NT2/D1 (cell line): ENCODE results near the gene DENND4B.

Experiments used
- SUZ12 ChIP-seq: IDR thresholded peaks from 2 replicates; pipeline ENCODE4 v1.6.1; 2011; ENCODE audit not compliant: insufficient read length, insufficient read depth; ENCODE audit errors: extremely low read depth
- YY1 ChIP-seq: IDR thresholded peaks from 2 replicates; pipeline ENCODE4 v1.6.1; 2011; ENCODE audit not compliant: insufficient read length, insufficient read depth
- ZNF274 ChIP-seq: IDR thresholded peaks from 2 replicates; pipeline ENCODE4 v1.6.1; 2011; ENCODE audit warnings: mild to moderate bottlenecking, low read depth, low read length

DNA sequence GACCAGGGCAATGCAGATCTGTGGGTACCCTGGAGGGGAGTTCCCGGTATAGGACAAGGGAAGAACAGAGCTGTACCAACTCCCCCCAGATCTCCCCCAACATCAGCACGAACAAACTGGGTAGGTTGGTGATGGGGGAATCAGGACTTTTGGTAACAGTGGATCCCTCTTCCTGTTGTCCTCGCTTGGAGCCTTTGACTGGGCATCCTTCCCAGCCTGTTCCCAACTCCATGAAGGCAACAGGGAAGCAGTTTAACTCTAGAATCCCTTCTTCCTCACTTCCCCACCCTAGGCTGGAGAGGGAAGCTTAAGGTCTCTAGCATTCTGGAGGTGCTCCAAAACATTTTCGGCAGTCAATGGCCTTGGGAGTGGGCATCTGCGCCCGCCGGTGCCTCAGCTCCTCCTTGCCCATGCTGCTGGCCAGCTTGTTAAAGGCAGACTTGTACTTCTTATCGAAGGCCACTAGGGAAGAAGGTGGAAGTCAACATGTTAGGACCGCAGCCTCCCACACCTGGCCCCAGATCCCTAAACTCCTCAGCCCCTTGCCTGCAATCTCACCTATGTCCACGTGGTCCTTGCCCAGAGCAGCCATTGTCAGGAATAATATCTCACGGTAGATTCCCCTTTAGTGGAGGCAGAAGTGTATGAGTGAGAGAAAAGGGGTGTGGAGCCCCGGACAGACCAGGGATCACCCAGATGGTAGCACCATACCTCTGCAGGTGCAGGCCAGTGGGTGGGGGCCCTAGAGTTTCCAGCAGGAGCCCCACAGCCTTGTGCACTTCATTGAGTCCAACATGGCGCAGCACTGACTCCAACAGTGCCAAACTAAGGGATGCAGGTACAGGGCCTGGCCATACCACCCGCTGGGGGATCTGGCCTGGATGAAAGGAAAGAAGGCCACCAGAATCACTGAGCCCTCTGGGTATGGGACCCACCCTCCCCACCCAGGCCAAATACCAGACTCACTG, 16.3 kb downstream of the DENND4B start:
- no peak for TF ChIP-seq ZNF274
- no peak for TF ChIP-seq YY1
- no peak for TF ChIP-seq SUZ12
